GM18858 (cell line): Measurements from ENCODE around the gene SAMD4B.

Source experiments
- ATAC-seq: cut with Tn5 transposase; IDR thresholded peaks from one replicate; pipeline ENCODE4 v1.9.1; 2021; ENCODE audit not compliant: unreplicated experiment

SAMD4B gene

GRCh38 chr19:39386557-39386956 is 44.3 kb downstream of the SAMD4B start:
- ATAC-seq, result no peak

- ATAC-seq, result no peak
Observed at GRCh38 chr19:39388657-39389056, 46.4 kb downstream of the SAMD4B start.

- ATAC-seq, result no peak
Observed at GRCh38 chr19:39389631-39390414, 47.6 kb downstream of the SAMD4B start.

GRCh38 chr19:39390451-39390750 is 48.2 kb downstream of the SAMD4B start:
- no peak for ATAC-seq

- peak; percentile 82 for ATAC-seq
Observed at GRCh38 chr19:39390751-39391437, 48.7 kb downstream of the SAMD4B start, which contains the start of the genes MED29 and PAF1. MED29 (plus strand) TSS chr19:39391378; CDS start chr19:39391423, 45 bp downstream. PAF1 (minus strand) TSS chr19:39391106; CDS start chr19:39390864, 242 bp downstream.

GRCh38 chr19:39397360-39398296 is 55.4 kb downstream of the SAMD4B start:
- peak; percentile 29 for ATAC-seq

GRCh38 chr19:39398297-39398864 is 56.2 kb downstream of the SAMD4B start:
- ATAC-seq, result no peak

GRCh38 chr19:39399668-39400050 is 57.4 kb downstream of the SAMD4B start:
- ATAC-seq, result no peak

- ATAC-seq, result no peak
Observed at GRCh38 chr19:39400061-39400460, 57.8 kb downstream of the SAMD4B start.

GRCh38 chr19:39401070-39401548 is 58.9 kb downstream of the SAMD4B start:
- ATAC-seq, result no peak

- no peak for ATAC-seq
Observed at GRCh38 chr19:39401549-39402345, 59.5 kb downstream of the SAMD4B start.

- ATAC-seq, result no peak
Observed at GRCh38 chr19:39402346-39403300, 60.4 kb downstream of the SAMD4B start.

GRCh38 chr19:39403331-39404312 is 61.4 kb downstream of the SAMD4B start:
- no peak for ATAC-seq

- ATAC-seq, result no peak
Observed at GRCh38 chr19:39405261-39405957, 63.2 kb downstream of the SAMD4B start.

GRCh38 chr19:39405958-39406655 is 63.9 kb downstream of the SAMD4B start:
- no peak for ATAC-seq

GRCh38 chr19:39406656-39407409 is 64.6 kb downstream of the SAMD4B start, which contains the start of gene ZFP36:
ZFP36 (plus strand) TSS chr19:39406847; CDS start chr19:39406905, 58 bp downstream.
- ATAC-seq, result no peak
